ENCODE data around the gene VTI1B.

DNA sequence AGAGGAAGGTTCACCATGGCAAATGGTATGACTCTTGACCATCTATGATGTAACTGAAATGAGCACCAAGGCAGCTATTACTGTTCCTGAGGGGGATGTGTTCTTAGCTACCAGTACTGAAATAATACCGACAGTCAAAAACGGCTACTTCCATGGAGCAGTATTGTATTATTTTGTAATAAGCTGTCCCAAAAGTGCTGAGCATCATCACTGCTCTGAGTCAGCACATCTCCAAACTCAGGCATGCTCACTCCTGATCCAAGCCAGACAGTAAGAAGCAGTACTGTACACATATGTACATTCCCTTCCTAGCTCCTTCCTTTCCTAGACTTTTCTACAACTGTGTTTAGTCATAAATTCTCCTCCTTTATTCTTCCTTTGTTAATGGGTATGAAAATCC, 8.6 kb downstream of the VTI1B start:
- TF ChIP-seq, protein P1, sequence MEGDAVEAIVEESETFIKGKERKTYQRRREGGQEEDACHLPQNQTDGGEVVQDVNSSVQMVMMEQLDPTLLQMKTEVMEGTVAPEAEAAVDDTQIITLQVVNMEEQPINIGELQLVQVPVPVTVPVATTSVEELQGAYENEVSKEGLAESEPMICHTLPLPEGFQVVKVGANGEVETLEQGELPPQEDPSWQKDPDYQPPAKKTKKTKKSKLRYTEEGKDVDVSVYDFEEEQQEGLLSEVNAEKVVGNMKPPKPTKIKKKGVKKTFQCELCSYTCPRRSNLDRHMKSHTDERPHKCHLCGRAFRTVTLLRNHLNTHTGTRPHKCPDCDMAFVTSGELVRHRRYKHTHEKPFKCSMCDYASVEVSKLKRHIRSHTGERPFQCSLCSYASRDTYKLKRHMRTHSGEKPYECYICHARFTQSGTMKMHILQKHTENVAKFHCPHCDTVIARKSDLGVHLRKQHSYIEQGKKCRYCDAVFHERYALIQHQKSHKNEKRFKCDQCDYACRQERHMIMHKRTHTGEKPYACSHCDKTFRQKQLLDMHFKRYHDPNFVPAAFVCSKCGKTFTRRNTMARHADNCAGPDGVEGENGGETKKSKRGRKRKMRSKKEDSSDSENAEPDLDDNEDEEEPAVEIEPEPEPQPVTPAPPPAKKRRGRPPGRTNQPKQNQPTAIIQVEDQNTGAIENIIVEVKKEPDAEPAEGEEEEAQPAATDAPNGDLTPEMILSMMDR (IDR thresholded peaks at IDR 0.05; ENCODE audit: insufficient read depth, low read length), result no peak
- no peak for TF ChIP-seq POLR2AphosphoS5 (IDR thresholded peaks at IDR 0.05; ENCODE audit: low read depth)
- TF ChIP-seq REST (IDR thresholded peaks at IDR 0.05; ENCODE audit: insufficient replicate concordance, low read depth), result no peak
- no peak for TF ChIP-seq GABPA (IDR thresholded peaks at IDR 0.05; ENCODE audit: low read depth)
- TF ChIP-seq SPI1 (IDR thresholded peaks at IDR 0.05; ENCODE audit: borderline replicate concordance, low read depth), result no peak
